Adrenal gland (tissue), 5 donors: Measurements from ENCODE around the gene LCN15.

Experiments used
- POLR2A ChIP-seq, 2 donors: fragments of 450-650 bp; IDR thresholded peaks; one replicate each; pipeline ENCODE4 v1.6.1; 2017; ENCODE audit warnings: antibody characterized with exemption in 2 of 2, mild to moderate bottlenecking in 2 of 2, moderate library complexity in 1 of 2
- TF ChIP-seq, protein P1 (sequence below), 6 experiments: fragments of 450-650 bp in 4 of 6; fragments of 200-600 bp in 2 of 6; sonication (generic) in 1 of 6; IDR thresholded peaks; 1 replicate in 5 of 6; 2 replicates in 1 of 6; pipeline versions ENCODE4 v1.5.1 to v1.8.0; 2016 to 2021; ENCODE audit warnings: antibody characterized with exemption in 6 of 6, mild to moderate bottlenecking in 2 of 6, moderate library complexity in 1 of 6
- donor health status: DM: no; HTN: no; CAD: no.

- no peak for TF ChIP-seq POLR2A (IDR thresholded peaks at IDR 0.05)
- TF ChIP-seq, protein P1, sequence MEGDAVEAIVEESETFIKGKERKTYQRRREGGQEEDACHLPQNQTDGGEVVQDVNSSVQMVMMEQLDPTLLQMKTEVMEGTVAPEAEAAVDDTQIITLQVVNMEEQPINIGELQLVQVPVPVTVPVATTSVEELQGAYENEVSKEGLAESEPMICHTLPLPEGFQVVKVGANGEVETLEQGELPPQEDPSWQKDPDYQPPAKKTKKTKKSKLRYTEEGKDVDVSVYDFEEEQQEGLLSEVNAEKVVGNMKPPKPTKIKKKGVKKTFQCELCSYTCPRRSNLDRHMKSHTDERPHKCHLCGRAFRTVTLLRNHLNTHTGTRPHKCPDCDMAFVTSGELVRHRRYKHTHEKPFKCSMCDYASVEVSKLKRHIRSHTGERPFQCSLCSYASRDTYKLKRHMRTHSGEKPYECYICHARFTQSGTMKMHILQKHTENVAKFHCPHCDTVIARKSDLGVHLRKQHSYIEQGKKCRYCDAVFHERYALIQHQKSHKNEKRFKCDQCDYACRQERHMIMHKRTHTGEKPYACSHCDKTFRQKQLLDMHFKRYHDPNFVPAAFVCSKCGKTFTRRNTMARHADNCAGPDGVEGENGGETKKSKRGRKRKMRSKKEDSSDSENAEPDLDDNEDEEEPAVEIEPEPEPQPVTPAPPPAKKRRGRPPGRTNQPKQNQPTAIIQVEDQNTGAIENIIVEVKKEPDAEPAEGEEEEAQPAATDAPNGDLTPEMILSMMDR (IDR thresholded peaks at IDR 0.05), result no peak
These were observed 23.1 kb downstream of the LCN15 start for GRCh38 chr9:136740971-136741882.
